CD1c-positive myeloid dendritic cell (primary cell): Measurements from ENCODE around the gene C16orf78.

Experiments
- DNase-seq: peaks from one replicate; pipeline ENCODE4 v3.0.0-alpha.2; 2016; ENCODE audit errors: extremely low spot score

C16orf78 gene

DNA sequence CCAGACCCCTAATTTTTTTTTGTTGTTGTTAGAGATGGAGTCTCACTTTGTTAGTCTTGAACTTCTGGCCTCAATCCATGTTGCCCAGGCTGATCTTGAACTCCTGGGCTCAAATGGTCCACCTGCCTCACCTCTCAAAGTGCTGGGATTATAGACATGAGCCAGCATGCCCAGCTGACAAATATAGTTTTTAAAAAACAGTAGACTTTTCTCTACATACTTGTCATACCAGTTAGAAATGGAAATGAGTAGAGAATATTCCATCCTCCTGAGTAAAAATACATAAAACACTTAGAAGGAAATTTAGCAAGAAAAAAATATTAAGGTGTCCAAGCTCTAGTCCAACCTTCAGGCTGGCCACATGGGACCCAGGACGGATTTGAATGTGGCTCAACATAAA is 21.4 kb downstream of the C16orf78 start:
- DNase-seq, result no peak

DNA sequence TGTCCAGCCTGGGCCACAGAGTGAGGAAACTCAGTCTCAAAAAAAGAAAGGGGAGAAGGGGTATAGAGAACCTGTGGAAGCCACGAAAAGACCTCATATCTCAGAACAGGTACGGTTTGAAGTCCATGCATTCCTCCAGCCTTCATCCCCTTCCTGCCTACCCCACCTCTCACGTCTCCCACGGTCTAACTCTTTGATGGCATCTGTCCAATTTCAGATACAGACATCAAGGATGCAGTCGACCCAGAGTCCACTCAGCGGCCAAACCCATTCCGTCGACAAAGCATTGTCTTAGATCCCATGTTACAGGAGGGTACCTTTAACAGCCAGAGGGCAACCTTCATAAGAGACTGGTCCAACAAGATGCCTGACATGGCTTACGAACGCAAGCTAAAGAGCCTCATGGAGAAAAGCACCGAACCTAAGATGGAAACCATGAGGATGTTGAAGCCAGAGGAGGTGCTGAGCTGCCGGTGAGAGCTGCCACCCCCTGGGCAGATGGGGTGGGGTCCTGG is 22.7 kb downstream of the C16orf78 start:
- DNase-seq, result no peak

DNA sequence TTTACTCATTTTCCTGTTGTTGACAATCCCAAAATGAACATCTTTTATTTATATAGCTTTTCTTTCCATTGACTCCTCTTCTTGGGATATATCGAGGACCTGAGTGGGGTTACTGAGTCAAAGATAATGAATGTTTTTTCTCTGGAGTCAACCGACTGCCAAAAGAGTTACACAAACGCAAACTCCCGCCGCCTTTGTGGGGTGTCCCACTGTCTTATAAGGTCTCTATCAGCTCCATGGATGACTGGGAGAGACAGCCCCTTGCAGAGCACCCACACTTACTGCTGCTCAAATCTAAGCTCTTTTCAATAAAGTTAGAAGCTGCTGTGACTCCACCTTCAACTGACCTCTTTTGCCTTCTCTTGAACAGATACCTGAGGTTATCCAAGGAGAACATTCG is 25.2 kb downstream of the C16orf78 start:
- no peak for DNase-seq

DNA sequence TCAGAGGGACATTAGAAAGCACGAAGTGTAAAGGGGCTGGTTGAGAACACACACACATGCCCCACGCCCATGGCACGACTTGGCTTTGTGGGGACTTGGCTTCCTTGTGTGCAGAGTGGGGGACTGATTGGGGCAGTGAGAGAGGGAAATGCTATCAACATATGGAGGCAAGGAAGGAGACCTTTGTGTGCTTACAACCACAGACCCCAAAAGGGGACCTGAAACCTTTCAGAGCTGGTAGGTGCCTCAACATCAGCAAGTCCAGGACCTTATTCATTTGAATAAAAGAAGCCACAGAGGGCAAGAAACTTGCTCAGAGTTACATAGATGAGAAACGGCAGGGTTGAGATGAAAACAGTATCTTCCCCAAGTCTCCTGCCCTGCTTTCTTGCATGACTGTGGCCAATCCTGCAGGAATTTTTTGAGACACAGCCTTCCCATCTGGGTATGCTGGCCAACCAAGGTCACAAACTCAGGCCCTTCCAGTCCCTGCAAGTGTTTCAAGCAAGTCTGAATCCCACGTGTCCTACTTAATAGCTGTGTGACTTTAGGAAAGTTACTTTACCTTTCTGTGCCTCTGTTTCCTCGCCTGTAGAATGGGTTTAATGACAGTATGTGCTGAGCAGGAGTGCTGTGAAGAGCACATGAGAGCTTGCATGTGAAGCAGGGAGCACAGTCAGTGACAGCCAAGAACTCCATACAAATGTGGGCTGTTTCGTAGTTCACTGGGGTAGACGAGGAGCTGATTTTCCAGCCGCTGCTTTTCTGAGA is 26.2 kb downstream of the C16orf78 start:
- DNase-seq, result no peak

DNA sequence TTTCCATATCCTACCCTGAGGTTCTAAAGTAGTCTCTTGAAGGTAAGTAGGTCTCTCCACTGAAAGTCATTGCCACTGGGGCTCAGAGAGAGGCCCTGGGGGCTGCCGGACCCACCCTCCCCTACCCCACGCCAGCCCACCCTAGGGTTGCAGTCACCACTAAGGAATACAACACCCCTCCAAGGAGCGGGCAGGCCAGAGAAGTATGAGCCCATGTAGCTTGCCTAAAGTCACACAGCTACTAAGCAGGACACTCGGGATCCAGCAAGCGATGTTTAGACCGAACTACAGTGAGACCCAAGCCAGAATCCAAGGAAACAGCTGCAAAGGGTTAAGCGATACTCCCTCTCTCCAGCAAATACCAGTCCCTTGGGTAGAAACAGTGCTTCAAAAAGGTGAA is 27.0 kb downstream of the C16orf78 start:
- DNase-seq, result no peak

DNA sequence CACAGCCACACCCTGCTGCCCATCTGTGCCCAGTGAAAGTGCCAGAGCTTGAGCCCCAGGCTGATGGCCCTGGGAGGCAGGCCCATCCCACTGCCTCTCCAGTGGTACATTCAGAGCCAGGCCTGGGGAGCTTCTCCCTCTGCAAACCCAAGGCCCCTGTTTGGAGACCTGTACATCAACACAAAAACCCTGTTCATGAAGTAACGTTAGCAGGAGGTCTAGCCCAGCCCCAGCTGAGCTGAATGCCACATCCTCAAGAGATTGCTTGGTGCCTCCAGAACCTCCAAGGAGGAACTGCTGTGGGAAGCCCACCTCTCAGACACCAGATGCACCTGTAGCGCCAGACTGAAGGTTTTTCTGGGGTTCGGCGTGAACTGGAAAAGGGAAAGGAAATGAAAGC is 31.5 kb downstream of the C16orf78 start:
- DNase-seq, result no peak

DNA sequence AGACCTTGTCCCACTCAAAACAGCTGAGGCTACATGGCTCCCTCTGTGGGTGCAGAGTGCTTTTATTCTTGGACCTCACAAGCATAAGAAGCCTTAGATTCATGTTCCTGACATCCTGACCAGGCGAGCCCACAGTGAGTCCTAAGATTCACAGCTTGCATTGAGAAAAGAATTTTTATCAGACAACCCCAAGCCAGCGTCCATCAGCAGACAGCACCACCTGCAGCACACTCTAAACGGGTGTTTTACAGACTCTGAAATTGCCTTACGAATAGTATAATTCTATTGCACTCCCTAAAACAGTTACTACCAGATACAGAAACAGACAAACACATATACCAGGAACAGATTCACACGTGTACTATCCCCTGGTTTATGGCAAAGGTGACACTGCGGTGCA is 31.9 kb downstream of the C16orf78 start:
- no peak for DNase-seq

DNA sequence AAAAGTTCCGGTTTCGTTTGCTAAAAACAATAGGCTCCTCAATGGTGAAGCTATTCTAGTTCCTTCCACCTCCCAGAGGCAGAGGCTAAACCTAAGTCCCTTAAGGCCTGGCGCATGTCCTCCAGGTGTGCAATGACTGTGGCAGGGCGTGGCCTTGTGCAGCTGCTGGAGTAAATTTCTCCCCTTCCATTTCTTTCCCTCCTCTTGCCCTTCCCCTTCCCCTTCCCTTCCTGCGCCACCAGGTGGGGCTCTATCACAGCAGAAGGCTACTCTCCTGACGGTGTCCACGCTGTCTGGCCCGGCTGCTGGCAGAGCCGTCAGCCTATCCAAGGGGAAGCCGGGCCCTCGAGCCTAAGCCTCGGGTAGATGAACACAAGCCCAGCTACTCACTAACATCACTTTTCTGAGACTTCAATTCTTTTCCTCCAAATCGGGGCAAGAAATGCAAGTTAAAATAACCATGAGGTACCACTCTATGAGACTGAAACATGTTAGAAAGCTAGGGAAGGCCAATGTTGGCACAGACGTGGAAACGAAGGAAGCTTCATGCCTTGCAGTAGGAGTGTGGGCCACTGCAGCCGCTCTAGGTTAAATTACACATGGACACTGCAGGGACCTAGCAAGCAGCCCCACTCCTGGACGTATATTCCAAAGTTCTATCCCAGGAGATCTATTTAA is 34.4 kb downstream of the C16orf78 start:
- DNase-seq, result peak; percentile 58

DNA sequence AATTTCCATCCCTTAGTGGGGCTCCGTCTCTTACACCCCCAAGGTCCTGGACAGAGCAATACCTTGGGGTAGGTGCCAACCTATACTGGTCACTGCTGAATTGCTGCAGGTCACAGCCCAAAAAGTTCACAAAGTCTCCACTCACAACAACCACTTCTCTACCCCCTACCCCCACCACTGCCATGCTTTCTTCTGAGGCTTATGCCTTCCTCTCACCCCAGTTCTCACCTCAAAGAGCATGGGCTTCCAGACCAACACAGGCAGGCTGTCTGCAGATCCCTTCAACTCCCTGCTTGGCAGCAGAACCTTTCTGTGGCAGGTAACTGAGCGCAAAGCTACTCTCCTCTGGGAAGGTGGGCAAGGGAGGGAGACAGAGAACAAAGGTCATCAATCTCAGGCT is 35.5 kb downstream of the C16orf78 start:
- no peak for DNase-seq

DNA sequence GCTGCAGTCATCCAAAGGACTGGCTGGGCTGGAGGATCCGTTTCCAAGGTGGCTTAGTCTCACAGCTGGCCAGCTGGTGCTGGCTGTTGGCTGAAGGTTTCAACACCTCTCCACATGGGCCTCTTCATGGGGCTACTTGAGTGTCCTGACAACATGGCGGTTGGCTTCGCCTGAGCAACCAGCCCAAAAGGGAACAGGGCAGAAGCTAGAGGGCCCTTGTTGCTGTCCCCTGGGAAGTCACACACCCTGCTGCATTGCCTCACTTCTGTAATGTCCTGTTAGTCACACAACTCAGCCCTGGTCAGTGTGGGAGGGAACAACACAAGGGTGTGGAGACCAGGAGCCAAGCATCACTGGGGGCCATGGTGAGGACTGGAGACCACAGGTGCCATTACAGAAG is 36.6 kb downstream of the C16orf78 start:
- DNase-seq, result no peak

DNA sequence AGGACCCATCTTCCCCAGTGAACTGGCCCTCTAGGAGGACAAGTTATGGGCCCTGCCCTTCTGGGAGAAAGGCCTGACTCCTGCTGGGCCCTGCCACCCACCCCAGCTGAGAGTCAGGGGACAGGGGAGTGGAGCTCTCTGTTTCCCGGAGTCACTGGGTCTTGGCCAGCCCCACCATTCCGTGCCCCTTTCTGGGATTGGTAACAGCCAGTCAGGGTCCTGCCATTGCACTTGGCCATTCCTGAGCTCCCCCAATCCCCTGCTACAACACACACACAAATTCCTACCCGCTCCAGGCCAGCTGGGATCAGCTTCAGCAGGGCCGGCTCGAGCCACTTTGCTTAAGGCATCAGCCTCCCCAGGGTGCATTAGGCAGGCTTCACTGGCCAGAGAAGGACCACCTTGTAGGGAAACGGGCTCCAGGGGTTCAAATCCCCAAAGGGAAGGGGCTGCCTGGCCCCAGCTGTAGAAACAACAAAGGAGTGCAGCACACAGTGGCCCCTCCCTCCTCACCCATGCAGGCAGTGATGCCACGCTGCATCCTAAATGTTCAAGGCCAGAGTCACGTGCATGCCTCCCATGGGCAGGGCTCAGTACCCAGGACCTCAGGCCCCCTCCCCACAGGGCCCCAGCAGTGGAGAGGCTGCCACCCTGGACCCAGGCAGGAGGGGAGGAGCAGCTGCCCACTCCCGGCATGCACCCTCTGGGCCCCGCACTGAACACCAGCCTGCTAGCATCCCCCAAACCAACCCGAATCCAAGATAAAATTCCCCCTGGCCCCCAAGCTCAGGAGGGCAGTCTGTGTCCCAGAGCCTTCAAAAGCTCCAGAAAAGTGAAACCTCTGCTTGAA is 37.7 kb downstream of the C16orf78 start:
- no peak for DNase-seq

DNA sequence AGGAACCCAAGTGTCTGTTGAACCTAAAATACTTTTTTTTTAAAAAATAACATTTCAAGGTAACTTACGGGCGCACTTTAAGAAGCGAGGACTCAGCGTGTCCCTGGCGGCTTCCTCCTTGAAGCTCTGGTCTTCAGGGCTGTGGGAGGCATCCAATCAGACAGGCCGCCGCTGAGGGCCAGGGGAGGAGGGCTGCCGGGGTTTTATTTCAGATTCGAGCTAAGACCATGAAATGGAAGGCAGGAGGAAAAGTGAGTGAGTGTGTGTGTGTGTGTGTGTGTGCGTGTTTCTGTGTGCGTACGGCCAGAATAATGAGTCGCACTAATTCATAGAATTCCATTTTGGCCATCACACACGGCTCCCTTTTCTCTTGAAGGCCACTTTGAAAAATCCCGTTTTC is 41.1 kb downstream of the C16orf78 start:
- DNase-seq, result no peak

DNA sequence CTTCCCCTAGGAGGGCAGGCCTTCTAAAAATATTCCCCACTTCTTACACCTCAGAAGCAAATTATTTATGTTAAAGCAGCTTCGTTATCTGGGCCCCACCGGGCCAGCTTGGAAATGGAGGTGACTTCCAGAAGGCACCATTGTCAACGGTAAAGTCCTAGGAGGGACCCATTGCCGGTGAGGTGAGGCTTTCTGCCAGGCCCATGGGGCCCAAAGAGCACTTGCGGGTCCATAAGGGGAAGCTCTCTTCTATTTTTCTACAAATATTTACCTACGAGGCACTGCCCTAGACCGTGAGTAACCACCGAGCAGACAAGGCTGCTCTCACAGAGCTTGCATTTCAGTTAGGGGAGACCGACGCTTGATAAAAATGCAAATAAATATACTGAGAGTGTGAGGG is 41.5 kb downstream of the C16orf78 start:
- DNase-seq, result no peak

DNA sequence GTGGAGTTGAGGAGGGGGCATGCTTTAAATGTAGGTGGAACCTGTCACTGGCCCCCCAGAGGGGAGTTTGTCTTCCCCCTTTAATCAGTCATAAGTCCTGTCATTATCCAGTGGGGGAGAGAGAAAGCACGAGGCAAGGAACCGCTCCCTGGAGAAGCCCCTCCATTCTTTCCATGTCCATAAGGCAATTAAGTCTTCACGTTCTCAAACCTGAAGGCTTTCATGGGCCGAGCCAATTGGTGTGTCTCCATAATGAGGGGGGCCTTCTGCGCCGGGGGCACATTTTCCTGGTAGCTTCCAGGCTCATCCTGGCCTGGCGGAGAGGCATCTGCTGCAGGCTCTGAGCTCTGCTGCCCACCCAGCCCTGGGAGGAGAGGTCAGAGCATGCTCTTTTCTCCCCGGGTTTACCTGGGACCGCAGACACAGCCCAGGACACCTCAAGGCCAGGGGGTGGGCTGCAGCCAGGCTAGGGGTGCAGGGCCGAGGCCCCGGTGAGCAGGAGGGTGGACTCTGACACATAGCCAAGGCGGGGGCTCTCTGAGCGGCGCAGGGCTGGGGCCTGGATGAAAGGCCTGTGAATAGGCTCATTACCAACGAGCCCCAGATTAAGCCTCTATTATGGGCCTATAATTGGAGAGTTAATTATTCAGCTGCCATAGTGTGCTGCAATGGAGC is 42.5 kb downstream of the C16orf78 start:
- no peak for DNase-seq

DNA sequence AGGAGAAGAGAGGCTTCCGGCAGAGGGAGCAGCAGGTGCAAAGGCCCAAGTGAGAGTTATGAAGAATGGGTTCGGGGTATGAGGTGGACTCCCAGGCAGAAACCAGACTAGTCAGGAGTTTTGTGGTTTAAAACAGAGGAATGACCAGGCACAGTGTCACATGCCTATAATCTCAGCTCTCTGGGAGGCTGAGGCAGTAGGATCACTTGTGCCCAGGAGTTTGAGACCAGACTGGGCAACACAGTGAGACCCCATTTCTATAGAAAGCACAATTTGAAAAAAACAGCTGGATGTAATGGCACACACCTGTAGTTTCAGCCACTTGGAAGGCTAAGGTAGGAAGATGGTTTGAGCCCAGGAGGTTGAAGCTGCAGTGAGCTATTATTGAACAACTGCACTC is 43.8 kb downstream of the C16orf78 start:
- DNase-seq, result no peak

DNA sequence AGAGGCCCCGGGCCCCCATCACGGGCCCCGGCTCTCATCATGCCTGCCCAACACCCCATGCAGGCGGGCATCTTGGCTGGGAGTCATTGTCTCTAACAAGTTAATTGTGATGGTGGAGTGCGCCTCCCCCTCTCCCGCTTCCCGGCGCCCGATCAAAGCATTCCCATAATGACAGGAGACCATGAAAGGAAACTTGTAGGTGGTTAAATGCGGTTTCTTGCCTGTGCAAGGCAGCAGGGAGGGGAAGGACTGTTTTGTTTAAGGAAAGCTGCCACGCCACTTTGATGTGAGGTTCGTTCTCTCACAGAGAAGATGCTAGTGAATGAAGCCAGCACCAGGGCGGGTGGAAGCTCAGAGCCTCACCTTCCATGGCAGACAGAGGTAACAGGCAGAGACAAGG is 45.4 kb downstream of the C16orf78 start:
- no peak for DNase-seq

DNA sequence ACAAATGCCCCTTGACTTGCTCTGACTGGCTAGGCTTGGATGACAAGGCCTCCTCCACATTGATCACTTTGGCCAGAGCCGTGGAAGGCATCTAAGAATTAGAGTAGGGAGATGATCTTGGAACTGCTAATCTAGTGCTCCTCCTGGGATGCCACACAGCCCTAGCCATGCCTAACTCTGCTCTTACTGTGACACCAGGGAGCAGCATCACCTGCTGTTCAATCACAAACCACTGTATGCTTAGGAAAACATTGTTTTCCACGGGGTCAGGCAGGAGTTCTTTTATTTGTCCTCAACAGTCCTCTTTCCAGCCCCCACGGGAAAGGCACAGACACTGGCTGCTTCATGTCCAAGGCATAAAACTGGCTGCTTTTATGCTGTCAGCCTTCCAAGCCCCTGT is 46.3 kb downstream of the C16orf78 start:
- DNase-seq, result no peak

DNA sequence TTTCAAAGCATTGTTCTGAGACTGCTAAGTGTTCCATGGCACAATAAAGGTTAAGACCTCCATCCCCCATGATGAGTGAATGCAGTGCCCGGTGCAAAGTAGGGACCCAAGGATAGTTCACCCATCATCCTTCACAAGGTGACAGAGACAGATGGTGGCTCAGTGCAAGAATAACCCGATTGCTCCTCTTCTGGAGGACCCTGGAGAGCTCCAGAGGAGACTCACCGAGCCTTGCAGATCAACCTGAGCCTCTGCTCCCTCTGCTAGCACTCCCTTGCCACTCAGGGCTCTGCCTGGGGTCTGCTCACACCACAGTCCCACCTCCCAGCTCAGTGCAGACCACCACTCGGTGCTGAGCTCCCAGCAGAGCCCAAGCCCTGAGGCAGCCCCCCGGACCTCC is 49.3 kb downstream of the C16orf78 start:
- DNase-seq, result no peak

DNA sequence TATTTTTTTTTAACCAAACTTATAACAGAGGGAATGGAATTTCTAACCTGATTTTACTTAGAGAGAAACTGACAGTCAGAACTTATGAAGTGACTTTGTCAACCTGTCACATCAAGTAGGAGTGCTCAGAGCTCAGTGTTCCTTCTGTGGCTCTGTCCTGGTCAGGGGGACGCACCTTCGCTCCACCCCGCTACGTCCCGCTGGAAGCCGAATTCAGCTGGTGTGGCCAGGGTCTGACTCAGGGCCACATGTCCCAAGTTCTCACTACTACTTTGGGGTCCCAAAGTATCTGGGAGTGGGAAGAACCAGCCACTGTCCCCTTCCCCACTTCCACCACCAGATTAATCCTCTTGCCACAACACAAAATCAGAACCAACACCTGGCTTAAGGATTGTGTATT is 51.4 kb downstream of the C16orf78 start:
- no peak for DNase-seq

DNA sequence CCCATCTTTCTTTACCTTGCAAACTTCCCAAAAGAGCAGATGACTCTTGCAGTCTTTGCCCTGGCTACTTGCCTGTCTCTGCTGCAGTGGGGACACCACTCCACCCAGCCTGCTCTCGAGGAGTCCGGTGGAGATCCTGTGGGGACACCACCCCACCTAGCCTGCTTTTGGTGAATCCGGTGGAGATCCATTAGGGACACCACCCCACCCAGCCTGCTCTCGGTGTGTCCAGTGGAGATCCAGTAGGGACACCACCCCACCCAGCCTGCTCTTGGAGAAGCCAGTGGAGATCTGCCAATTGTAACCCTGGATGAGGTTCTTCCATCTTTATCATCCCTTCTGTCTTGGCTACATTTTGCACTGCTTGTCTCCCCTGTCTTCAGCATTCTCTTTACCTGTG is 54.2 kb downstream of the C16orf78 start:
- no peak for DNase-seq

DNA sequence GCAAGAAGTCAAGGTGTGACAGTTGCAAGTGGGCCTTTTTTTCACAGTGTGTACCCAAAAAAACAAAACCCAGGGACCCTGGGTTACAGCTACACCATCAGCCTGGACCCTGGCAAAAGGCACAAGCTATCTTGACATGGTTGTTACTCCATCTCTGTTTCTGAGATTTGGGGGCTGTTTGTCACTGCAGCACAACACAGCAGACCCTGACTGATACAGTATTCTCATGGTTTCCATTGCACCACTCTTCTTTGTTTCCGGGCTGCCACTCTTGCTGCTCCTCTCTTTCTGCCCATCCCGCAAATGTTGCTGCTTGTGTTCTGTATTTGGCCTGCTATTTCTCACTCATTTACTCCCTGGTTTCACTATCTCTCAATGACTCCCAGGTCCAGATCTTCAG is 55.2 kb downstream of the C16orf78 start:
- no peak for DNase-seq

DNA sequence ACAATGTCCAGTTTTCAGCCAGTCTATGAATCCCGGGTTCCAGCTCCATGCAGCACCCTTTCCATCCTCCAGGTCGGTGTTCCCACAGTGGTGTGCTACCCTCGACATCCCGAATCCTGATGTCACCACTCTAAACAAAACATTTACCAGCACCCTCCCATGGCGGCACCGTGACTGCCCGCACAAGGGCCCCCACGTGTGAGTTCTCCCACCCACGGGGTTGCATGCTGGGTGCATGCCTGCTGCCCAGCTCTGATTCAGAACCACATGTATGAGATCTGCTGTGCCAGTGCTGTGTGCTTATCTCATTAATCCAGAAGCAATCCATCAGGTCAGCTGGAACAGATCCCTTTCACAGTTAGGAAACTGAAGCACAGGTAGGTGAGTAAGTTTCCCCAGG is 57.4 kb downstream of the C16orf78 start:
- DNase-seq, result no peak
